ENCODE results near the gene DNAJC5G.

DNA sequence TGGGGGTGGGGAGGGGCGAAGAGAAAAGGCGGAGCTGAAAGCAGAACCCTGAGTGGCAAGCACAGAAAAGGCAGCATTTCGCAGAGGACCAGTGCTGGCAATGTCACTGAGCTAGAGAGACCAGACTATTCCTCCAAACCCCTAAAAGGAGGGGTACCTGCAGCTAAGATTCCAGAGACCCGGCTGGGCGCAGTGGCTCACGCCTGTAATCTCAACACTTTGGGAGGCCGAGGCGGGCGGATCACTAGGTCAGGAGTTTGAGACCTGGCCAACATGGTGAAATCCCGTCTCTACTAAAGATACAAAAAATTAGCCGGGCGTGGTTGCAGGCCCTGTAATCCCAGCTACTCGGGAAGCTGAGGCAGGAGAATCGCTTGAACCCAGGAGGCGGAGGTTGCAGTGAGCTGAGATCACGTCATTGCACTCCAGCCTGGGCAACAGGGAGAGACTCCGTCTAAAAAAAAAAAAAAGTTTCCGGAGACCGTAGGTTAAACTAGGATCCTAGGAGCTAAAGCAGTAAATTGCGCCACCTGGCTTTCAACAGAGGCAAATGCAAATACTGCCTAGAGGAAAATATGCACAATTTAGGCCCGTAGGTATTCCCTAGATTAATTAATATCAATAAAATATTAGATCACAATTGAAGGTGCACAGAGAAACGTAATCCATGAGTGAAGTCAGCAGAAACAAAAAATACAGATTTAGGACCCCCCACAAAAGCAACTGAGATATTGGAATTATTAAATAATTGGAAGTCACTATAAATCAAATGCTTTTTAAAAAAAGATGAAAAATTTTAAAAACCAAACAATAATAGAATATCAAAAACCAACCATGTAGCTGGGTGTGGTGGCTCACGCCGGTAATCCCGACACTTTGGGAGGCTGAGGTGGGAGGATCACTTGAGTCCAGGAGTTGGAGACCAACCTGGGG lies 28.1 kb downstream of the DNAJC5G start:
- TF ChIP-seq, protein P1, sequence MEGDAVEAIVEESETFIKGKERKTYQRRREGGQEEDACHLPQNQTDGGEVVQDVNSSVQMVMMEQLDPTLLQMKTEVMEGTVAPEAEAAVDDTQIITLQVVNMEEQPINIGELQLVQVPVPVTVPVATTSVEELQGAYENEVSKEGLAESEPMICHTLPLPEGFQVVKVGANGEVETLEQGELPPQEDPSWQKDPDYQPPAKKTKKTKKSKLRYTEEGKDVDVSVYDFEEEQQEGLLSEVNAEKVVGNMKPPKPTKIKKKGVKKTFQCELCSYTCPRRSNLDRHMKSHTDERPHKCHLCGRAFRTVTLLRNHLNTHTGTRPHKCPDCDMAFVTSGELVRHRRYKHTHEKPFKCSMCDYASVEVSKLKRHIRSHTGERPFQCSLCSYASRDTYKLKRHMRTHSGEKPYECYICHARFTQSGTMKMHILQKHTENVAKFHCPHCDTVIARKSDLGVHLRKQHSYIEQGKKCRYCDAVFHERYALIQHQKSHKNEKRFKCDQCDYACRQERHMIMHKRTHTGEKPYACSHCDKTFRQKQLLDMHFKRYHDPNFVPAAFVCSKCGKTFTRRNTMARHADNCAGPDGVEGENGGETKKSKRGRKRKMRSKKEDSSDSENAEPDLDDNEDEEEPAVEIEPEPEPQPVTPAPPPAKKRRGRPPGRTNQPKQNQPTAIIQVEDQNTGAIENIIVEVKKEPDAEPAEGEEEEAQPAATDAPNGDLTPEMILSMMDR (IDR thresholded peaks at IDR 0.05) = peak in 1 of 3 donors; percentile 51
- TF ChIP-seq POLR2A (IDR thresholded peaks at IDR 0.05) = no peak
